Choroid plexus epithelial cell (primary cell): ENCODE measurements around the gene NPPB.
A peak's percentile ranks its signal among the peaks of the same experiment; 100 is the strongest.
"Not testable (repeated sequence)": the region's sequence is repeated elsewhere in the genome, so short reads cannot be mapped to it uniquely, and the experiment has no call there.

Experiments
- DNase-seq: peaks from one replicate; pipeline ENCODE4 v3.0.0-alpha.2; 2010; ENCODE audit warnings: low read depth
- H3K4me3 ChIP-seq: 2 replicates; pipeline ENCODE4 v1.5.1; 2011; ENCODE audit warnings: low read depth, mild to moderate bottlenecking, control low read depth, low read length, moderate library complexity
- TF ChIP-seq, protein P1 (sequence below): conservative IDR thresholded peaks from 2 replicates; pipeline ENCODE4 v1.5.1; 2011; ENCODE audit warnings: low read depth, mild to moderate bottlenecking, control low read depth, inconsistent platforms, low read length, moderate library complexity

Gene NPPB

DNA sequence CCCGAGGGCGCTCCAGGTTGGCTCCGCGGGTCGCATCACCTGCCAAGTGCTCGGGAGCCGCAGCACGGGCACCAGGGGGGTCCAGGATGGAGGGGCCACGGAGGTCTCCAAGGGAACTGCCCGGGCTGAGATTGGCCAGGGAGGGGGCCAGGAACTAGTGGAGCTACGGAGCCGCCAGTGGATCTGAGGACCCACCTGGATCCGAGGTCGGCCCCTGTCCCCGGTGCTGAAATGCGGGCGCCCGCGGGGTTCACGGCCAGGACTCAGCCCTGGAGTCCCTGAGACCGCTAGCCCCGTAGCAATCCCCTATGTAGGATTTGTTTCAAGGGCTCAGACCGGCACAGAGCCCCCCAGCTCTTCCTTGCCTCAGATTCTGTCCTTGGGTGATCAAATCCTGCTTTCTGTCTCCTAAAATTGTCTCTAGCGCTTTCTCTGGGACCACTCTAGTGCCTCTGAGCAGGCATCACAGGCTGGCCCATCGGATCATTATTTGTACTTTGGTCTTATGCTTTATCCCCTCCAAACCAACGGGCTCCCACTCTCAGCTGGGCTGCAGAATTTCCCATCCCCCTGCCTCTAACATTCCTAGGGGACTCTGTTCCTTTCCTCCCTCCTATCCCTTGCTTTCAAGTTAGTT, 40.2 kb upstream of the NPPB start:
- TF ChIP-seq, protein P1, sequence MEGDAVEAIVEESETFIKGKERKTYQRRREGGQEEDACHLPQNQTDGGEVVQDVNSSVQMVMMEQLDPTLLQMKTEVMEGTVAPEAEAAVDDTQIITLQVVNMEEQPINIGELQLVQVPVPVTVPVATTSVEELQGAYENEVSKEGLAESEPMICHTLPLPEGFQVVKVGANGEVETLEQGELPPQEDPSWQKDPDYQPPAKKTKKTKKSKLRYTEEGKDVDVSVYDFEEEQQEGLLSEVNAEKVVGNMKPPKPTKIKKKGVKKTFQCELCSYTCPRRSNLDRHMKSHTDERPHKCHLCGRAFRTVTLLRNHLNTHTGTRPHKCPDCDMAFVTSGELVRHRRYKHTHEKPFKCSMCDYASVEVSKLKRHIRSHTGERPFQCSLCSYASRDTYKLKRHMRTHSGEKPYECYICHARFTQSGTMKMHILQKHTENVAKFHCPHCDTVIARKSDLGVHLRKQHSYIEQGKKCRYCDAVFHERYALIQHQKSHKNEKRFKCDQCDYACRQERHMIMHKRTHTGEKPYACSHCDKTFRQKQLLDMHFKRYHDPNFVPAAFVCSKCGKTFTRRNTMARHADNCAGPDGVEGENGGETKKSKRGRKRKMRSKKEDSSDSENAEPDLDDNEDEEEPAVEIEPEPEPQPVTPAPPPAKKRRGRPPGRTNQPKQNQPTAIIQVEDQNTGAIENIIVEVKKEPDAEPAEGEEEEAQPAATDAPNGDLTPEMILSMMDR, result no peak
- H3K4me3 ChIP-seq, result no peak overlapping the region
- no peak for DNase-seq

GRCh38 chr1:11898086-11898785, 39.5 kb upstream of the NPPB start:
- H3K4me3 ChIP-seq, result no peak overlapping the region
- no peak for DNase-seq
- TF ChIP-seq, protein P1, result no peak

DNA sequence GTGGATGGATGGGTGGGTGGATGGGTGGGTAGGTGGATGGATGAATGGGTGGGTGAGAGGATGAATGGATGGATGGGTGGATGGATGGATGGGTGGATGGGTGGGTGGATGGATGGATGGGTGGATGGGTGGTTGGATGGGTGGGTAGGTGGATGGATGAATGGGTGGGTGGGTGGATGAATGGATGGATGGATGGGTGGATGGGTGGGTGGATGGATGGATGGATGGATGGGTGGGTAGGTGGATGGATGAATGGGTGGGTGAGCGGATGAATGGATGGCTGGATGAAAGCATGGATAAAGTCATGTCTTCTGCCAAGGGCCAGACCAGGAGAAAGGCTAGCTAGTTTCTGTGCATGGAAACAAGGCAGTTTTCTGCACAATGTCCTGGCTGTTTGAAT, 35.8 kb upstream of the NPPB start:
- H3K4me3 ChIP-seq, DNase-seq: not testable (repeated sequence)

DNA sequence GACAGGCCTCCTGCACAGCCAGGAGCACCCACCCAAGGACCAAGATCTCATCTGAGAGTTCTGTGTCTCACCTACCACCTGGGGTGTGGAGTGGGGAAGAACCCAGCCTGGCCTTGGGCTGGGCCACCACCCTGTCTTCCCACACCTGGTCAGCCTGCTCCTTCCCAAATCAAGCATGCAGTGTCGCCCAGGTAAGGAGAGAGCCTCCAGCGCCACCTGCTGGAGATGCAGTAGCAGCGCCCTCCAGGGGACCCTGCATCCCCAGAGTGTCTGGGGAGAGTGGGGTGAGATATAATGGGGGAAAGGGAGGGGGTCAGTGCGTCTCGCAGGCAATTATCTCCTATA, 35.1 kb upstream of the NPPB start:
- DNase-seq, result peak; percentile 57
- no peak overlapping the region for H3K4me3 ChIP-seq

GRCh38 chr1:11891433-11892186, 32.9 kb upstream of the NPPB start:
- no peak overlapping the region for H3K4me3 ChIP-seq
- DNase-seq, result no peak
- TF ChIP-seq, protein P1, result no peak

More for the DNA sequence above, 35.1 kb upstream of the NPPB start:
- TF ChIP-seq, protein P1, result peak; percentile 99

- DNase-seq, result no peak
- TF ChIP-seq, protein P1, result no peak
- no peak overlapping the region for H3K4me3 ChIP-seq
Measured at GRCh38 chr1:11888877-11889208, 30.1 kb upstream of the NPPB start.

DNA sequence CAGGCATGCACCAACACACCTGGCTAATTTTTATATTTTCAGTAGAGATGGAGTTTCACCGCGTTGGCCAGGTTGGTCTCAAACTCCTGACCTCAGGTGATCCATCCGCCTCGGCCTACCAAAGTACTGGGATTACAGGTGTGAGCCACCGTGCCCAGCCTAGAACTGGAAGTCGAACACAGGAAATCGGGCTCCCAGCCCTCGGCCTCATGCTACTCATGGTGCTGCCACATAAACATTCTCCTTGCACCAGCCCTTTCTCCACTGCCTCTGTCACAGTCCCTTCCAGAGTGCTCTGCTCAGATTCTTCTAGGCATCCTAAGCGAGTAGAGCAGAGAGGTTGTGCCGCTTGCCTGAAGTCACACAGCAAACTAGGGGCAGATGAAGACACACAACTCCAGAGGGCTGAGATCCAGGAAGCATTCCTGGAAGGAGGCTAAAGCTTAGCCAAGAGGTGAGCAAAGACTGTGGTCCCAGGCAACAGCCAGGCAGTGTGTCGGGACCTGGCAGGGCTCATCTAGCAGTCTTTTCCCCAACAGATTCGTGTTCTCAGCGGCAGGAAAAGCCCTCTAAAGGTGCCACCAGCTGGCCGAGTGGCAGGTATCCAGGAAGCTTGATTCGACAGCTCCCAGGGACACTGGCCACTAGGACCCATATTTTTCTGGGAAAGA, 29.6 kb upstream of the NPPB start:
- DNase-seq, result no peak
- H3K4me3 ChIP-seq, result no peak overlapping the region
- TF ChIP-seq, protein P1, result no peak
